EH (cell line): ENCODE data around the gene DDIT3.

ENCODE experiments used
- DNase-seq: peaks from one replicate; pipeline ENCODE4 v3.0.0-alpha.2; 2015; ENCODE audit warnings: low read depth

DDIT3 gene

GRCh38 chr12:57467915-57468314 lies 52.4 kb downstream of the DDIT3 start:
- no peak for DNase-seq

GRCh38 chr12:57467212-57467874 lies 53.0 kb downstream of the DDIT3 start:
- DNase-seq = no peak
